T-cell (primary cell): ENCODE measurements around the gene TPRX2. TPM values are rescaled to one million over a fixed set of nuclear protein-coding genes. Genes with fewer than 3 reads are reported as not detected.

Experiments used
- ATAC-seq, 4 experiments: fragments of 200-7000 bp in 3 of 4; fragments of 150-1000 bp in 1 of 4; cut with Tn5 transposase; replicated peaks in 1 of 4; 1 replicate in 3 of 4; 2 replicates in 1 of 4; pipeline ENCODE4 v1.10.0; 2021; ENCODE audit warnings: moderate library complexity in 3 of 4, mild to moderate bottlenecking in 2 of 4, moderate number of reproducible peaks in 1 of 4
- CTCF ChIA-PET, 2 donors: fragments of 300-600 bp; sonication (Branson Sonifier 250); formaldehyde crosslinking; loops; one replicate each; lab custom pipeline; 2022; ENCODE audit warnings: antibody characterized with exemption in 2 of 2; lab: Charles Lee
- POLR2A ChIA-PET, 2 donors: fragments of 300-600 bp; sonication (Branson Sonifier 250); formaldehyde crosslinking; loops; one replicate each; lab custom pipeline; 2022; ENCODE audit warnings: antibody characterized with exemption in 2 of 2; lab: Charles Lee
- DNase-seq, 35 experiments: peaks; one replicate each; pipeline versions ENCODE4 v3.0.0 to v3.0.0-alpha.2; 2013 to 2023
- H3K27ac ChIP-seq: one replicate; pipeline ENCODE4 v1.5.1; 2013; ENCODE audit warnings: low read length
- H3K27me3 ChIP-seq, 2 experiments: replicated peaks in 1 of 2; 1 replicate in 1 of 2; 2 replicates in 1 of 2; pipeline versions ENCODE4 v1.6.1 to v1.7.0; 2013; ENCODE audit warnings: low read length in 1 of 2, mixed read lengths in 1 of 2; ENCODE audit not compliant: control insufficient read depth in 2 of 2, insufficient read depth in 2 of 2; ENCODE audit errors: extremely low read depth in 1 of 2
- H3K36me3 ChIP-seq, 2 donors: 1 replicate in 1 of 2; 2 replicates in 1 of 2; pipeline versions ENCODE4 v1.6.1 to v1.7.0; 2013; ENCODE audit warnings: low read length in 1 of 2; ENCODE audit not compliant: control insufficient read depth in 2 of 2, insufficient read depth in 1 of 2; ENCODE audit errors: extremely low read depth in 1 of 2
- H3K4me1 ChIP-seq, 2 experiments: 1 replicate in 1 of 2; 2 replicates in 1 of 2; pipeline versions ENCODE4 v1.6.1 to v1.7.0; 2013; ENCODE audit warnings: low read length in 2 of 2, mixed read lengths in 1 of 2; ENCODE audit not compliant: insufficient read depth in 2 of 2, control insufficient read depth in 1 of 2; ENCODE audit errors: extremely low read depth in 1 of 2
- H3K4me3 ChIP-seq, 2 donors: 1 replicate in 1 of 2; 2 replicates in 1 of 2; pipeline versions ENCODE4 v1.5.1 to v1.7.0; 2013; ENCODE audit warnings: mild to moderate bottlenecking in 2 of 2, low read length in 1 of 2, moderate library complexity in 1 of 2; ENCODE audit not compliant: control insufficient read depth in 1 of 2; ENCODE audit errors: extremely low read depth in 1 of 2
- H3K9me3 ChIP-seq: 2 replicates; pipeline ENCODE4 v1.7.0; 2013
- H3K27ac Mint-ChIP-seq, 2 donors: one replicate each; pipeline ENCODE4 v1.8.0; 2020 to 2021; ENCODE audit warnings: mild to moderate bottlenecking in 2 of 2, mixed read lengths in 2 of 2
- H3K27me3 Mint-ChIP-seq, 2 donors: one replicate each; pipeline ENCODE4 v1.8.0; 2021 to 2022; ENCODE audit warnings: mixed read lengths in 2 of 2
- H3K36me3 Mint-ChIP-seq: one replicate; pipeline ENCODE4 v1.8.0; 2021; ENCODE audit warnings: mixed read lengths
- H3K4me1 Mint-ChIP-seq, 3 donors: one replicate each; pipeline ENCODE4 v1.8.0; 2020 to 2022; ENCODE audit warnings: mixed read lengths in 3 of 3, mild to moderate bottlenecking in 1 of 3
- H3K4me3 Mint-ChIP-seq, 3 donors: one replicate each; pipeline ENCODE4 v1.8.0; 2020 to 2022; ENCODE audit warnings: mild to moderate bottlenecking in 3 of 3, mixed read lengths in 3 of 3, moderate library complexity in 3 of 3
- H3K9me3 Mint-ChIP-seq, 3 donors: one replicate each; pipeline ENCODE4 v1.8.0; 2020 to 2022; ENCODE audit warnings: mixed read lengths in 3 of 3
- WGBS: methylation state at CpG from one replicate; pipeline ENCODE4 v1.1.5; 2013; ENCODE audit warnings: missing lambda C conversion rate; ENCODE audit not compliant: insufficient coverage; 5-methylcytosine and 5-hydroxymethylcytosine counted together
- total RNA-seq, 35 experiments: library from RNA in 6 of 35; stranded (reverse) in 6 of 35; fragments of 120-200 nt in 1 of 35; gene quantifications; one replicate each; pipeline versions ENCODE4 v1.2.1 to v1.2.4 and lab custom pipeline; 2013 to 2026

The TPRX2 gene
- total RNA-seq, 5 donors from 2014 or later (not counting 1 experiment from before 2014, with no cell fraction given) = not detected

- 73% methylated on average over 2 of the region's 2 CpGs for WGBS
- no peak overlapping the region for H3K27ac Mint-ChIP-seq
- DNase-seq (no peak), ATAC-seq (no peak)
- Histone ChIP-seq H3K4me3 (no peak overlapping the region), H3K27me3 (peaks cover 3 to 55% of the 10 kb centered on the region in 2 experiments), H3K36me3 (no peaks in the 10 kb centered on the region), H3K9me3 (no peaks in the 10 kb centered on the region), H3K27ac (no peak overlapping the region), H3K4me1 (no peaks in the 10 kb centered on the region)
- no peaks in the 10 kb centered on the region for H3K9me3 Mint-ChIP-seq
- H3K4me3 Mint-ChIP-seq = no peak overlapping the region
- ChIA-PET CTCF (interaction anchor here in 1 of 2 donors (0.6 kb wide), 1 partner anchor 21 kb away, joined by 3 read pairs; no protein-coding TSS in a partner anchor), POLR2A (no interaction called here)
- no peaks in the 10 kb centered on the region for H3K36me3 Mint-ChIP-seq
- H3K4me1 Mint-ChIP-seq = peaks cover 0 to 4% (median 0%) of the 10 kb centered on the region in 3 donors
- peaks cover 44 to 47% of the 10 kb centered on the region in 2 donors for H3K27me3 Mint-ChIP-seq
Measured at GRCh38 chr19:47820410-47820809, 38.6 kb upstream of the TPRX2 start.

GRCh38 chr19:47821460-47822020 is 37.5 kb upstream of the TPRX2 start, which contains the start of gene CRX:
CRX (plus strand) TSS chr19:47821937; CDS start chr19:47834444, 12,507 bp downstream.
- 43% methylated on average over 7 of the region's 15 CpGs for WGBS
- no peak within 1 kb of the TSS for H3K27ac ChIP-seq
- H3K9me3 Mint-ChIP-seq = no peaks in the 10 kb centered on the region
- POLR2A ChIA-PET = no interaction called here
- H3K36me3 ChIP-seq = no peaks in the 10 kb centered on the region
- peaks cover 44 to 47% of the 10 kb centered on the region in 2 donors for H3K27me3 Mint-ChIP-seq
- no peaks in the 10 kb centered on the region for H3K9me3 ChIP-seq
- CTCF ChIA-PET = interaction anchor here in 1 of 2 donors (0.5 kb wide), 1 partner anchor 513 kb away, joined by 3 read pairs; no protein-coding TSS in a partner anchor
- no peaks in the 10 kb centered on the region for H3K36me3 Mint-ChIP-seq
- no peak within 1 kb of the TSS for H3K4me3 ChIP-seq
- no peak for DNase-seq
- ATAC-seq = no peak
- H3K27ac Mint-ChIP-seq = no peak within 1 kb of the TSS
- no peaks in the 10 kb centered on the region for H3K4me1 ChIP-seq
- H3K4me3 Mint-ChIP-seq = no peak within 1 kb of the TSS
- peaks cover 3 to 55% of the 10 kb centered on the region in 2 experiments for H3K27me3 ChIP-seq
- peaks cover 0 to 4% (median 0%) of the 10 kb centered on the region in 3 donors for H3K4me1 Mint-ChIP-seq

- no peak overlapping the region for H3K4me3 ChIP-seq
- H3K4me1 ChIP-seq = no peaks in the 10 kb centered on the region
- no peaks in the 10 kb centered on the region for H3K36me3 Mint-ChIP-seq
- peaks cover 31 to 33% of the 10 kb centered on the region in 2 donors for H3K27me3 Mint-ChIP-seq
- no peaks in the 10 kb centered on the region for H3K36me3 ChIP-seq
- ATAC-seq = no peak
- no peak overlapping the region for H3K27ac Mint-ChIP-seq
- no peak overlapping the region for H3K27ac ChIP-seq
- peaks cover 3 to 45% of the 10 kb centered on the region in 2 experiments for H3K27me3 ChIP-seq
- 70% methylated on average over 2 of the region's 6 CpGs for WGBS
- DNase-seq = no peak
- H3K9me3 Mint-ChIP-seq = peaks cover 0 to 7% (median 0%) of the 10 kb centered on the region in 3 donors
- H3K4me3 Mint-ChIP-seq = no peak overlapping the region
- ChIA-PET CTCF (no interaction called here), POLR2A (interaction anchor here in 1 of 2 donors (0.6 kb wide), 1 partner anchor 11 kb away, joined by 3 read pairs; no protein-coding TSS in a partner anchor)
- no peaks in the 10 kb centered on the region for H3K9me3 ChIP-seq
- H3K4me1 Mint-ChIP-seq = peaks cover 0 to 4% (median 0%) of the 10 kb centered on the region in 3 donors
Measured at GRCh38 chr19:47824396-47824795, 34.6 kb upstream of the TPRX2 start.

- no peak overlapping the region for H3K27ac ChIP-seq
- WGBS = 91% methylated on average over 3 of the region's 6 CpGs
- Mint-ChIP-seq H3K9me3 (peaks cover 0 to 7% (median 0%) of the 10 kb centered on the region in 3 donors), H3K27ac (no peak overlapping the region), H3K27me3 (peaks cover 12 to 16% of the 10 kb centered on the region in 2 donors), H3K4me1 (no peaks in the 10 kb centered on the region), H3K4me3 (no peak overlapping the region), H3K36me3 (no peaks in the 10 kb centered on the region)
- ATAC-seq = no peak
- no peaks in the 10 kb centered on the region for H3K4me1 ChIP-seq
- H3K4me3 ChIP-seq = no peak overlapping the region
- no peaks in the 10 kb centered on the region for H3K9me3 ChIP-seq
- CTCF ChIA-PET = interaction anchor here in 1 of 2 donors (0.9 kb wide), 1 partner anchor 42 kb away, joined by 3 read pairs; no protein-coding TSS in a partner anchor
- H3K36me3 ChIP-seq = no peaks in the 10 kb centered on the region
- DNase-seq = no peak
- peaks cover 0 to 25% of the 10 kb centered on the region in 2 experiments for H3K27me3 ChIP-seq
- POLR2A ChIA-PET = no interaction called here
Measured at GRCh38 chr19:47826800-47827199, 32.2 kb upstream of the TPRX2 start.

GRCh38 chr19:47832723-47833122 is 26.3 kb upstream of the TPRX2 start:
- WGBS = 100% methylated on average over 1 of the region's 4 CpGs
- no peak overlapping the region for H3K27ac Mint-ChIP-seq

GRCh38 chr19:47836038-47836437 is 23.0 kb upstream of the TPRX2 start:
- no peak overlapping the region for H3K4me3 ChIP-seq
- WGBS = 74% methylated on average over 7 of the region's 8 CpGs
- DNase-seq (no peak), ATAC-seq (no peak)
- no peak overlapping the region for H3K27ac ChIP-seq
- Mint-ChIP-seq H3K36me3 (no peaks in the 10 kb centered on the region), H3K9me3 (no peaks in the 10 kb centered on the region), H3K4me1 (no peaks in the 10 kb centered on the region), H3K27ac (no peak overlapping the region), H3K4me3 (no peak overlapping the region), H3K27me3 (peaks cover 0 to 2% of the 10 kb centered on the region in 2 donors)
- ChIA-PET POLR2A (no interaction called here), CTCF (no interaction called here)
- no peaks in the 10 kb centered on the region for H3K4me1 ChIP-seq
- H3K9me3 ChIP-seq = no peaks in the 10 kb centered on the region
- H3K27me3 ChIP-seq = peaks cover 0 to 28% of the 10 kb centered on the region in 2 experiments
- H3K36me3 ChIP-seq = no peaks in the 10 kb centered on the region

More at GRCh38 chr19:47832723-47833122, 26.3 kb upstream of the TPRX2 start:
- Mint-ChIP-seq H3K4me3 (no peak overlapping the region), H3K4me1 (no peaks in the 10 kb centered on the region), H3K9me3 (no peaks in the 10 kb centered on the region), H3K36me3 (no peaks in the 10 kb centered on the region), H3K27me3 (peaks cover 5 to 6% of the 10 kb centered on the region in 2 donors)
- ATAC-seq (no peak), DNase-seq (no peak)
- Histone ChIP-seq H3K36me3 (no peaks in the 10 kb centered on the region), H3K27me3 (peaks cover 0 to 18% of the 10 kb centered on the region in 2 experiments), H3K4me3 (no peak overlapping the region), H3K9me3 (no peaks in the 10 kb centered on the region), H3K4me1 (no peaks in the 10 kb centered on the region), H3K27ac (no peak overlapping the region)
- ChIA-PET CTCF (no interaction called here), POLR2A (no interaction called here)
